ENCODE data around the gene TRIM72.
A peak's percentile ranks its signal among the peaks of the same experiment; 100 is the strongest.

Gene TRIM72

DNA sequence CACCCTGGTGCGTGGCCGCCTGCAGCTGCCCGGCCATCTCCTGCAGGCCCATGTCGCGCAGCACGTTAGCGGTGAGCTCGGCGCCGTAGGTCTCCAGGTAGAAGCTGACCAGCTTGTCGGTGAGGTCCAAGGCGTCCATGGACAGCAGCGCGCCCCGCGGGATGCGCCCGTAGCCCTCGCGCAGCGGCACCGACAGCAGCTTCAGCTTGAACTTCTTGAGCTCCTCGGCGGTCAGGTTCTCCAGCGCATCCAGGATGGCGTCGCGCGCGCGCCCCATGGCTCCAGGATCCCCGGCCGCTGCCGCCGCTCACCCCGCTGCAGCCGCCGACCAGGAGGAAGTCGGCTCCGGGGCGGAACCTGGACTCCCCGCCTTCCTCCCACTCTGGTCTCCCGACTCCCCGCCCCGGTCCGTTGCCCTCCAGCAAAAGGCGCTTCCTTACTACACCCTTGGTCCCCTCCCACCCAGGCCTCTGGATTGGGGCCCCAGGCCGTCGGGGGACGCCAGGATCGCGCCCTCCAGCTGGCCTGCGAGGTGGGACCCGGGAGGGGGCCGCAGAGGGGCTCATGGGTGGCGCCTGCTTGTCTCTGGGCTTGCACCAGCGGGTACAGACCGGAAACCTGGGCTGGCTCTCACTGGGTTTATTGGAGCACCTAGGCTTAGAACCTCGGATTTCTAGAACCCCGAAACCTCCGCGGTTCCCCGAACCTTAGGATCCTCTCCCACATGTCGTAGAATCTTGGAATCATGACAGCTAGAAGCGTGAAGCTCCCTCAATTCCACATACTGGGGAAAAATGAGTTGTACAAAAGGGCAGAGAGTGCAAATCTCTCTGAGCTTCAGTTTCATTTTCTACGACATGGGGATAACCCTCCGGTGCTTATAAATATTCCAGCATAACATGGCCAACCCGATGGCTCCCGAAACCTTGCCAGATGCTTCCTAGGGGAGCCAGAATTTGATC, 11.2 kb upstream of the TRIM72 start, which contains the start of gene PYCARD:
Gene PYCARD (minus strand): TSS at position 347 of the 962 bp plus-strand sequence. CDS start 70 bp downstream, at position 277.
- no peak for DNase-seq
- TF ChIP-seq, protein P1, sequence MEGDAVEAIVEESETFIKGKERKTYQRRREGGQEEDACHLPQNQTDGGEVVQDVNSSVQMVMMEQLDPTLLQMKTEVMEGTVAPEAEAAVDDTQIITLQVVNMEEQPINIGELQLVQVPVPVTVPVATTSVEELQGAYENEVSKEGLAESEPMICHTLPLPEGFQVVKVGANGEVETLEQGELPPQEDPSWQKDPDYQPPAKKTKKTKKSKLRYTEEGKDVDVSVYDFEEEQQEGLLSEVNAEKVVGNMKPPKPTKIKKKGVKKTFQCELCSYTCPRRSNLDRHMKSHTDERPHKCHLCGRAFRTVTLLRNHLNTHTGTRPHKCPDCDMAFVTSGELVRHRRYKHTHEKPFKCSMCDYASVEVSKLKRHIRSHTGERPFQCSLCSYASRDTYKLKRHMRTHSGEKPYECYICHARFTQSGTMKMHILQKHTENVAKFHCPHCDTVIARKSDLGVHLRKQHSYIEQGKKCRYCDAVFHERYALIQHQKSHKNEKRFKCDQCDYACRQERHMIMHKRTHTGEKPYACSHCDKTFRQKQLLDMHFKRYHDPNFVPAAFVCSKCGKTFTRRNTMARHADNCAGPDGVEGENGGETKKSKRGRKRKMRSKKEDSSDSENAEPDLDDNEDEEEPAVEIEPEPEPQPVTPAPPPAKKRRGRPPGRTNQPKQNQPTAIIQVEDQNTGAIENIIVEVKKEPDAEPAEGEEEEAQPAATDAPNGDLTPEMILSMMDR (IDR thresholded peaks at IDR 0.05; ENCODE audit: low read depth, low read length, missing control alignments) = no peak
- Histone ChIP-seq H3K27ac (no peak within 1 kb of the TSS), H3K27me3 (replicated peaks) (peaks cover 1% of the 10 kb centered on the region), H3K36me3 (replicated peaks) (peaks cover 5% of the 10 kb centered on the region), H3K4me3 (ENCODE audit: low read depth, low read length) (peak within 1 kb of the TSS; percentile 65)
- in situ Hi-C loops (cut with HindIII; ENCODE audit: low pct_ligation_motif_present, low sequenced_read_pairs) = no loop called here

GRCh38 chr16:31204871-31205666, 8.8 kb upstream of the TRIM72 start:
- Histone ChIP-seq H3K36me3 (replicated peaks) (no peaks in the 10 kb centered on the region), H3K27me3 (replicated peaks) (peaks cover 6% of the 10 kb centered on the region), H3K4me3 (ENCODE audit: low read depth, low read length) (no peak overlapping the region), H3K27ac (no peak overlapping the region)
- no peak for DNase-seq
- TF ChIP-seq, protein P1 (IDR thresholded peaks at IDR 0.05; ENCODE audit: low read depth, low read length, missing control alignments) = no peak
- in situ Hi-C loops (cut with HindIII; ENCODE audit: low pct_ligation_motif_present, low sequenced_read_pairs) = no loop called here

- in situ Hi-C loops (cut with HindIII; ENCODE audit: low pct_ligation_motif_present, low sequenced_read_pairs) = no loop called here
- no peaks in the 10 kb centered on the region for H3K36me3 ChIP-seq (replicated peaks)
Observed at GRCh38 chr16:31206776-31207175, 7.1 kb upstream of the TRIM72 start.

GRCh38 chr16:31213342-31213741, 577 bp upstream of the TRIM72 start:
- Histone ChIP-seq H3K36me3 (replicated peaks) (no peaks in the 10 kb centered on the region), H3K27me3 (replicated peaks) (peaks cover 43% of the 10 kb centered on the region), H3K27ac (no peak overlapping the region), H3K4me3 (ENCODE audit: low read depth, low read length) (no peak overlapping the region)
- in situ Hi-C loops (cut with HindIII; ENCODE audit: low pct_ligation_motif_present, low sequenced_read_pairs) = no loop called here
- no peak for DNase-seq
- TF ChIP-seq, protein P1 (IDR thresholded peaks at IDR 0.05; ENCODE audit: low read depth, low read length, missing control alignments) = no peak

More at GRCh38 chr16:31206776-31207175, 7.1 kb upstream of the TRIM72 start:
- Histone ChIP-seq H3K27me3 (replicated peaks) (peaks cover 6% of the 10 kb centered on the region), H3K4me3 (ENCODE audit: low read depth, low read length) (no peak overlapping the region), H3K27ac (no peak overlapping the region)
- TF ChIP-seq, protein P1 (IDR thresholded peaks at IDR 0.05; ENCODE audit: low read depth, low read length, missing control alignments) = no peak
- DNase-seq = no peak

GRCh38 chr16:31214708-31215286, 878 bp downstream of the TRIM72 start:
- Histone ChIP-seq H3K36me3 (replicated peaks) (no peaks in the 10 kb centered on the region), H3K27ac (no peak overlapping the region), H3K27me3 (replicated peaks) (peaks cover 41% of the 10 kb centered on the region), H3K4me3 (ENCODE audit: low read depth, low read length) (peak overlapping the region; percentile 48)
- in situ Hi-C loops (cut with HindIII; ENCODE audit: low pct_ligation_motif_present, low sequenced_read_pairs) = no loop called here
- TF ChIP-seq, protein P1 (IDR thresholded peaks at IDR 0.05; ENCODE audit: low read depth, low read length, missing control alignments) = no peak
- DNase-seq = no peak

All from brain microvascular endothelial cell (primary cell).